Esophagus squamous epithelium (tissue), 4 donors: ENCODE measurements around the gene INMT.

Experiments used
- POLR2A ChIP-seq, 4 donors: fragments of 450-650 bp; IDR thresholded peaks; one replicate each; pipeline ENCODE4 v1.6.1; 2017; ENCODE audit warnings: antibody characterized with exemption in 4 of 4, mild to moderate bottlenecking in 4 of 4, moderate library complexity in 3 of 4
- TF ChIP-seq, protein P1 (sequence below), 6 experiments: fragments of 450-650 bp in 4 of 6; fragments of 200-600 bp in 2 of 6; sonication (generic) in 2 of 6; IDR thresholded peaks; one replicate each; pipeline ENCODE4 v1.5.1; 2016 to 2019; ENCODE audit warnings: antibody characterized with exemption in 6 of 6, mild to moderate bottlenecking in 4 of 6, moderate library complexity in 4 of 6

DNA sequence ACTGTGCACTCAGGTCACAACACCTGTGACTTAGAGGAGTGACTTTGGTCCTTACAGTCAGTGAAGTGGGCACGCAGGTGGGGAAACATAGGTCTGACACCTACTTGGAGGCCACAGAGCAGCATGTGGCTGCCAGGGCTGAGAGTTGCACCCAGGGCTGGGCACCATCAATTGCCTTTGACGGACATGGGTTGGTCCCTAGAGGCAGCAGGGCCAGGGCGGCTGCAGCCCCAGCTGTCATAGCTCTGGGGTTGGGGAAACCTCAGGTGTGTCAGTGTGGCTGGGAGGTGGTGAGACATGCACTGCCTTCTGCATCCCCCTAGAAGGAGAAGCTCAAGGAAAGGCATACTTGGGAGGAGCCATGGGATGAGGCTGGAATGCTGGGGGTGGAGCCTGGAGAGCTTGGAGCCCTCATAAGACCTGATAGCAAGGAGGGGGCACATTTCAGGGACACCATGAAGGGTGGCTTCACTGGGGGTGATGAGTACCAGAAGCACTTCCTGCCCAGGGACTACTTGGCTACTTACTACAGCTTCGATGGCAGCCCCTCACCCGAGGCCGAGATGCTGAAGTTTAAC is at the start of gene INMT:
- TF ChIP-seq, protein P1, sequence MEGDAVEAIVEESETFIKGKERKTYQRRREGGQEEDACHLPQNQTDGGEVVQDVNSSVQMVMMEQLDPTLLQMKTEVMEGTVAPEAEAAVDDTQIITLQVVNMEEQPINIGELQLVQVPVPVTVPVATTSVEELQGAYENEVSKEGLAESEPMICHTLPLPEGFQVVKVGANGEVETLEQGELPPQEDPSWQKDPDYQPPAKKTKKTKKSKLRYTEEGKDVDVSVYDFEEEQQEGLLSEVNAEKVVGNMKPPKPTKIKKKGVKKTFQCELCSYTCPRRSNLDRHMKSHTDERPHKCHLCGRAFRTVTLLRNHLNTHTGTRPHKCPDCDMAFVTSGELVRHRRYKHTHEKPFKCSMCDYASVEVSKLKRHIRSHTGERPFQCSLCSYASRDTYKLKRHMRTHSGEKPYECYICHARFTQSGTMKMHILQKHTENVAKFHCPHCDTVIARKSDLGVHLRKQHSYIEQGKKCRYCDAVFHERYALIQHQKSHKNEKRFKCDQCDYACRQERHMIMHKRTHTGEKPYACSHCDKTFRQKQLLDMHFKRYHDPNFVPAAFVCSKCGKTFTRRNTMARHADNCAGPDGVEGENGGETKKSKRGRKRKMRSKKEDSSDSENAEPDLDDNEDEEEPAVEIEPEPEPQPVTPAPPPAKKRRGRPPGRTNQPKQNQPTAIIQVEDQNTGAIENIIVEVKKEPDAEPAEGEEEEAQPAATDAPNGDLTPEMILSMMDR (IDR thresholded peaks at IDR 0.05) = no peak
- no peak for TF ChIP-seq POLR2A (IDR thresholded peaks at IDR 0.05)
